Tongue (tissue), 2 donors: ENCODE measurements around the gene LHFPL2. TPM values are rescaled to one million over a fixed set of nuclear protein-coding genes. Genes with fewer than 3 reads are reported as not detected.
A peak's percentile ranks its signal among the peaks of the same experiment; 100 is the strongest.

Source experiments
- DNase-seq: peaks from one replicate; pipeline ENCODE4 v3.0.0-alpha.2; 2015
- total RNA-seq: library from RNA; depleted of rRNA; stranded (reverse); fragments of >200 nt; gene quantifications from one replicate; pipeline ENCODE4 v1.2.3, GENCODE V29; 2014

Gene LHFPL2
- total RNA-seq, 1 donor from 2014 or later, result 107 TPM

DNA sequence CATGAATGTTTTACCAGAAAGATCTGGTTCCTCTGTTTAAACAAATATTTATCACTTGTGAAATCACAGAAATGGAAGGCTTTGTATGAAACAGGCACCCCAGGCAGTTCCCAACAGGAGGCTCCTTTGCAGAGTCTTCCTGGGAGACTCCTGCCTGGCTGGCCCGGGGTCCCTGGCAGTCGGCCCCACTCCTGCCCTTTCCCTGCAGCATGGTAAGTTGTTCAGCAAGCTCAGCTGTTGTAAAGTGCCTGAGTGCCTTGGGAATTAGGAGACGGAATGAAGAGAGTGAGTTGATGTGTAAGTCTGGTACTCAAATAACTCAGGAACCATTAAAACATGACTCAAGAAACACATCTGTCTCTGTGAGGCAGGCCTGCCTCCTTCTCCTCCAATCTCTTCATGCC, 17.5 kb upstream of the LHFPL2 start:
- DNase-seq, result no peak

GRCh38 chr5:78665534-78665933, 17.0 kb upstream of the LHFPL2 start:
- DNase-seq, result no peak

DNA sequence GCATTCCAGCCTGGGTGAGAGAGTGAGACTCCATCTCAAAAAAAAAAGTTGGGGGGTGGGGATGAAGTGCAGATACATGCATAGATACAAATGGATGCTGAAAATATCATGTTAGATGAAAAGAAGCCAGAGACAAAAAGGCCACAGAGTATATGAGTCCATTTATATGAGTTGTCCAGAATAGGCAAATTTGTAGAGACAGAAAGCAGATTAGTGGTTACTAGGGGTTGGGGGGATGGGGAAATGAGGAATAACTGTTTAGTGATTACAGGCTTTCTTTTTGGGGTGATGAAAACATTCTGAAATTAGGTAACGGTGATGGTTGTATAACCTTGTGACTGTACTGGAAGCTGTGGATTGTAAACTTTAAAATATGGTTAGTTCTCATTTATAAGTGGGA, 13.8 kb upstream of the LHFPL2 start:
- no peak for DNase-seq

DNA sequence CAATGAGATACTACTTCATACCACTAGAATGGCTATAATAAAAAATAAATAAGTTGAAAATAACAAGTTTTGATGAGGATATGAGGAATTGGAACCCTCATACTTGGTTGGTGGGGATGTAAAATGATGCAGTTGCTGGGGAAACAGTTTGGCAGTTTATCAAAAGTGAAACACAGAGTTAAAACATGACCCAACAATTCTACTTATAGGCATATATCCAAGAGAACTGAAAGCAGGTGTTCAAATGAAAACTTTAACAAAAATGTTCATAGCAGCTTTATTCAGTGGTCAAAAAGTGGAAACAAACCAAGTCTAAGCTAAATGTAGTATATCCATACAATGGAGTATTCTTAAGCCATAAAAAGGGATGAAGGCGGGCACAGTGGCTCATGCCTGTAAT, 13.1 kb upstream of the LHFPL2 start:
- DNase-seq, result no peak

DNA sequence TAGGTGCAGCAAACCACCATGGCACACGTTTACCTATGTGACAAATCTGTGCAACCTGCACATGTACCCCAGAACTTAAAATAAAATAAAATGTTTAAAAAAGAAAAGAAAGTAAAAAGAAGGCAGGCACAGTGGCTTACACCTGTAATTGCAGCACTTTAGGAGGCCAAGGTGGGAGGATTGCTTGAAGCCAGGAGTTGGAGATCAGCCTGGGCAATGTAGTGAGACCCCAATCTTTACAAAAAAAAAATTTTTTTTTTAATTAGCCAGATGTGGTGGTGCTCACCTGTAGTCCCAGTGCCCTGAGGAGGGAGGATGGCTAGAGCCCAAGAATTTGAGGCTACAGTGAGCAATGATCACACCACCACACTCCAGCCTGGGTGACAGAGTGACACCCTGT, 12.5 kb upstream of the LHFPL2 start:
- no peak for DNase-seq

GRCh38 chr5:78660401-78660800, 11.8 kb upstream of the LHFPL2 start:
- DNase-seq, result no peak

- DNase-seq, result no peak
Measured at GRCh38 chr5:78659714-78660113, 11.1 kb upstream of the LHFPL2 start.

DNA sequence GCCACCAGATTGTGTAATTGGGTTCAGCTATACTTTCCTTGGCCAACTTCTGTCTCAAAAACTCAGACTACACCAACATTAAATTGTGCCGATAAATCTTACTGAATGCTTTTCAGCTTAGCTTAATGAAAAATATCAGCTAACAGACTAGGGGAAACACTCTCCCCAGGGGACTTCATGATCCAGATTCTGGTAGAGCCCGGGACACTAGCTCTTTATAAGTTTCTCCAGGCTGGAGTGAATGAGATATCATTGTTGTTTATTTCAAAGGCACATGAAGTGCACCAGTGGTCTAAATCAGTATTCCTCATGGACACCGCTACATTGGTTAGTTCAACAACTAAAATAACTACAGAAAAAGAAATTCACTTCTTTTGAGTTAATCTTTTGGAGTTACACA, 10.5 kb upstream of the LHFPL2 start:
- no peak for DNase-seq

GRCh38 chr5:78657201-78657600, 8.6 kb upstream of the LHFPL2 start:
- DNase-seq, result no peak

GRCh38 chr5:78655746-78656290, 7.2 kb upstream of the LHFPL2 start:
- DNase-seq, result peak; percentile 59

GRCh38 chr5:78654386-78654785, 5.8 kb upstream of the LHFPL2 start:
- DNase-seq, result no peak

DNA sequence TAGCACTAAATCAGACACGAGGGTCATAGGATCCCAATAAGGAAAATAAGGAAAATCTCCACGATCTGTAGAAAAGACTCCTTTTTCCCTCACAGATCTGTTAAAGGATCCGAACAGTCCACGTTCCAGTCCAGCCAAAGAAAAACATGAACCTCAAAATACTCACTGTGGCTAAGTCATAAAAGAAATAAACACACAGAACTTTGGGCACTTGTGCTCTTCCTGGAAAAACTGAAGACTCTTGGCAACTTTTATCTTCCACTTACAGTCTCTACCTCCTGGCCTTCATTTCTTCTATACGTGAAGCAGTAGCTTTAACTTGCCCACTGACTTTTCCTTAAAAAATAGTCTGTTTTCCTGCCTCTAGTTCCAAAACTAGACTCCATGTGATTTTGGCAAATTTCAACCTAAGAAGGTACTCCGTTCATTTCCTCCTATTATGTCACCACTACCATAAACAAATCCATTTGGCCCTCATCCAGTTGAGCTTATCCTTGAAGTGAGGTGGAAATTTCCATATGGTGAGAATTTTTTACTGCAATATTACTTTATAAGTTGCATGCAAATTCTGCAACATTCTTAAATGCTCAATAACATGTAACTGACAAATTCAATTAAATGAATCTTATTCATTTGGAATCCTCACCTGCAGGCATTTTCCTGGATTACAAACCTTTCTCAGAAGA, 5.3 kb upstream of the LHFPL2 start:
- peak; percentile 59 for DNase-seq

DNA sequence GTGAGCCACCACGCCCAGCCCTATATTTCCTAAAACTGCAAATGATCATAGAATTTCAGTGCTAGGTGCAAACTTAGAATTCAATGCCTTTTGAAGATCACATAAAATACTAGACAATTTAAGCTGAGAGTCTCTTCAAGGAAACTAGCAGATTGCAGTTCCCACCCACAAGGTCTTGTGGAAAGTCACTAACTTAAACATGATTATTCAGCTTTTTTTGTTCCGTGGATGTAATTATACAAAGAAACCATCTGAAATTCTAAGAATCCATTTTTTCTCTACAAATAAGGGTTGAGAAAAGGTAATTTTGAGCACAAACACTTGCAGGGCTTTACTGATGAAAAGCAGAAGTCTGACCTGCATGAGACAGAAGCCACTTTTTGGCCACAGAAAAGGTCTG, 4.5 kb upstream of the LHFPL2 start:
- DNase-seq, result no peak

DNA sequence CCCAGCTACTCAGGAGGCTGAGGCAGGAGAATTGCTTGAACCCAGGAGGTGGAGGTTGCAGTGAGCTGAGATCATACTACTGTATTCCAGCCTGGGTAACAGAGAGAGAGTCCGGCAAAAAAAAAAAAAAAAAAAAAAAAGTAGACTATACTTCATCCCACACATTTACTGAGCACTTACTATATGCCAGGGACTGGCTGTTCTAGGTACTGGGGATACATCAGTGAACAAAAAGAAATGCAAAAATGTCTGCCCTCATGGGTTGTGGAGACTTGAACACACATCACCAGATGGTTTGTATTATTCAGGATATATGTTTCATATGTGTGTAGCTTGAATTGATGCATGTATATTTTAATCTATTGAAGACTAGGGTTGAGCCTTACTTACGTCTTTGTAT, 2.9 kb upstream of the LHFPL2 start:
- no peak for DNase-seq

- DNase-seq, result no peak
Measured at GRCh38 chr5:78650531-78650930, 2.0 kb upstream of the LHFPL2 start.

GRCh38 chr5:78649861-78650496, 1.4 kb upstream of the LHFPL2 start:
- no peak for DNase-seq

GRCh38 chr5:78649211-78649695, 681 bp upstream of the LHFPL2 start:
- peak; percentile 67 for DNase-seq

- peak; percentile 85 for DNase-seq
Measured at GRCh38 chr5:78647838-78648358, 674 bp downstream of the LHFPL2 start.

- DNase-seq, result peak; percentile 58
Measured at GRCh38 chr5:78647351-78647818, 1.2 kb downstream of the LHFPL2 start.

GRCh38 chr5:78644741-78645300, 3.8 kb downstream of the LHFPL2 start:
- no peak for DNase-seq

- no peak for DNase-seq
Measured at GRCh38 chr5:78644129-78644528, 4.4 kb downstream of the LHFPL2 start.

DNA sequence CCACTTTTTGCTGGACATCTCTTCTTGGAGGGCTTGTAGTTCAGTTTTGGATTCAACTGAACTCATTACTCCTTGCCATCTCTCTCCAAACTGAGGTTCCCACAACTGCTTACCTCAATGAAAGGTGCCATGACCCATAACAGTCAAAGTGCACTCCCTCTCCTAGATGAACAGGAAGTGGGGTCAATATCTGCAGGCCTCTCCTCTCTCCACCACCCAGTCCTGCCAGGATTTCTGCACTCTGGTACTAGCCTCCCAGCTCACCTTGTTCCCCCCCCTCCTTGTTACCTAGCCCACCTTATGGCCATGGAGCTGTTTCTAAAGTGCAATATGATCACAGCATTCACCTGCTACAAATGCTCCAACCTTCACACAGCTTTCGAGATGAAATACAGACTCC, 5.9 kb downstream of the LHFPL2 start:
- no peak for DNase-seq
